Measurements from ENCODE around the gene SHISAL2A.
"Not testable (repeated sequence)": the region's sequence is repeated elsewhere in the genome, so short reads cannot be mapped to it uniquely, and the experiment has no call there.

The SHISAL2A gene

GRCh38 chr1:52662645-52663313, 29.8 kb downstream of the SHISAL2A start:
- no peak for DNase-seq

- no peak for DNase-seq
These were observed 30.7 kb downstream of the SHISAL2A start for GRCh38 chr1:52663716-52664115.

GRCh38 chr1:52665006-52665941, 32.3 kb downstream of the SHISAL2A start:
- DNase-seq, result no peak

GRCh38 chr1:52667290-52667689, 34.3 kb downstream of the SHISAL2A start:
- no peak for DNase-seq

GRCh38 chr1:52667984-52668383, 35.0 kb downstream of the SHISAL2A start:
- no peak for DNase-seq

- no peak for DNase-seq
These were observed 35.7 kb downstream of the SHISAL2A start for GRCh38 chr1:52668711-52669110.

- DNase-seq, result no peak
These were observed 36.7 kb downstream of the SHISAL2A start for GRCh38 chr1:52669696-52670095.

GRCh38 chr1:52670604-52671003, 37.6 kb downstream of the SHISAL2A start:
- no peak for DNase-seq

GRCh38 chr1:52672946-52673345, 40.0 kb downstream of the SHISAL2A start:
- no peak for DNase-seq

GRCh38 chr1:52673513-52673912, 40.5 kb downstream of the SHISAL2A start:
- no peak for DNase-seq

- no peak for DNase-seq
These were observed 41.8 kb downstream of the SHISAL2A start for GRCh38 chr1:52674497-52675384.

GRCh38 chr1:52676249-52676903, 43.4 kb downstream of the SHISAL2A start:
- no peak for DNase-seq

GRCh38 chr1:52677076-52677806, 44.3 kb downstream of the SHISAL2A start:
- no peak for DNase-seq

GRCh38 chr1:52679048-52679447, 46.1 kb downstream of the SHISAL2A start:
- DNase-seq, result no peak

GRCh38 chr1:52679498-52679897, 46.5 kb downstream of the SHISAL2A start:
- DNase-seq, result no peak

GRCh38 chr1:52680353-52680752, 47.4 kb downstream of the SHISAL2A start:
- DNase-seq, result no peak

GRCh38 chr1:52681136-52681535, 48.2 kb downstream of the SHISAL2A start:
- no peak for DNase-seq

- no peak for DNase-seq
These were observed 50.5 kb downstream of the SHISAL2A start for GRCh38 chr1:52683367-52683940.

- no peak for DNase-seq
These were observed 51.6 kb downstream of the SHISAL2A start for GRCh38 chr1:52684545-52684944.

GRCh38 chr1:52686261-52686751, 53.3 kb downstream of the SHISAL2A start:
- DNase-seq, result not testable (repeated sequence)

GRCh38 chr1:52686830-52687229, 53.9 kb downstream of the SHISAL2A start:
- DNase-seq, result no peak
